Iris pigment epithelial cell (primary cell): Measurements from ENCODE around the gene AK8.
"Not testable (repeated sequence)": the region's sequence is repeated elsewhere in the genome, so short reads cannot be mapped to it uniquely, and the experiment has no call there.

ENCODE experiments used
- DNase-seq: peaks from one replicate; pipeline ENCODE4 v3.0.0-alpha.2; 2011; ENCODE audit warnings: low read depth

Gene AK8

DNA sequence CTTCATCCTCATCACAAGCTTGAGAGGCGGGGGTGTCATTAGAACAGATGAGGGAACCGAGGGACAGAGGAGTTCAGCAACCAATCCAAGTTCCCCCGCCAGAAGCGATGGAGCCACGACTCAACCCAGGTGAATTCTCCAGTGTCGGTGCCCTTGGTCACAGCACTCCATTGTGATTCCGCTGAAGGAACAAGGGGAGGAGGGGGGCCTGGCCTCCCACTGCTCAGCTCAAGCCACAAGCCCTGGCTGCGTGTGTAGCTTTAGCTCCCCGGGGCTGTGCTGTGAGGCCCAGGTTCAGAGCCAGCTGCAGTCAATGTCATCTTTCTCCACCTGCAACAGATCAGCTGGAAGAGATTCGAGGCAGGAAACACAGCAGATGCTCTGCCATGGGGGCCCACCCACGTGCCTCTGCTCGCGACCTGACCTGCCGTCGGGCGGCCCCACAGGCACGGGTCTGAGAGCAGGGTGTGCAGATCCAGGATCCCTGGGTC is 135.2 kb downstream of the AK8 start:
- DNase-seq, result no peak

GRCh38 chr9:132740526-132741309 is 137.4 kb downstream of the AK8 start:
- no peak for DNase-seq

DNA sequence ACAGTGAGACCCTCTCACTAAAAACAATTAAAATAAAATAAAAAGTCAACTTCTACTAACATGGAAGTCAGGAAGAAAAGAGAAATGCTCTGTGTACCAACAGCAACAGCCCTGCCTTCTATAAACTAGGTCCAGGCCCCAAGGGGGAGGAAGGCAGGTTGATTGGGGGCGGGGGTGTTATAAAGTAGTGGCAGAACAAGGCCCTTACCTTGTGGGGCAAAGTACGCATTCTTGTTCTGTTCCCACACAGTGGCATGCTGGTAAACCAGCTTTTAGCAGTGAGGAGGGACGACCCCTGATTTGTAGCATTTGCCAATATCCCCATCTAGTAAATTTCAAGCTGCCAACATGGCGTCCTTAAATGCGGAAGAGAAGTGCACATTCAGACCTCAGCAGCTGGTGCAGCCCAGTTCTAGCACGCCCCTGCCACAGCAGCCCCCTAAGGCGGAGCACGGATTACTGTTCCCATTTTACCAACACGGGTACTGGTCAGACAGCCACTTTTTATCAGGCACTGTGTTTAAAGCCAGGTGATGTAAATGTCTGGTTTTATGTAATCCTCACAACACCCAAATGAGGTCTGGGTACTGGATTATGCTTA is 138.3 kb downstream of the AK8 start:
- DNase-seq, result no peak

- DNase-seq, result peak; percentile 8
Observed at GRCh38 chr9:132733260-132733815, 144.7 kb downstream of the AK8 start.

- DNase-seq, result peak; percentile 44
Observed at GRCh38 chr9:132732326-132733259, 145.5 kb downstream of the AK8 start.

DNA sequence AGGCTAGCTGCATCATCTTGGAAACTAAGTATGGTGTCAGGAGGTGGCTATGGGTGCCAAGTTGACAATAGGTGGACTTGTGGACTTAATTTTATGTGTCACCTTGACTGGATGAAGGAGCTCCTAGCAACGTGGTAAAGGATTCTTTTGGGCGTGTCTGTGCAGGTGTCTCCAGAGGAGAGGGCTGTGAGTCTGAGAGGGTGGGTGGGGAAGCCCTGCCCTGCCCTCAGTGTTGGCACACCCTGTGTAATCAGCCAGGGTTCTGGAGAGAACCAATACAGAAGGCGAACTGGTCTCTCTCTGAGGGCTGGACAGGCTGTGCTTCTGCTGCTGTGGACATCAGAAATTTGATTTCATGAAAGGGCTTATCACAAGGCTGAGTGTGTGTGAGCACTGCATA is 146.9 kb downstream of the AK8 start:
- no peak for DNase-seq

GRCh38 chr9:132730054-132731033 is 147.7 kb downstream of the AK8 start:
- no peak for DNase-seq

GRCh38 chr9:132729235-132729890 is 148.7 kb downstream of the AK8 start:
- DNase-seq, result no peak

GRCh38 chr9:132728497-132728896 is 149.6 kb downstream of the AK8 start:
- no peak for DNase-seq

GRCh38 chr9:132728071-132728470 is 150.0 kb downstream of the AK8 start:
- DNase-seq, result no peak

DNA sequence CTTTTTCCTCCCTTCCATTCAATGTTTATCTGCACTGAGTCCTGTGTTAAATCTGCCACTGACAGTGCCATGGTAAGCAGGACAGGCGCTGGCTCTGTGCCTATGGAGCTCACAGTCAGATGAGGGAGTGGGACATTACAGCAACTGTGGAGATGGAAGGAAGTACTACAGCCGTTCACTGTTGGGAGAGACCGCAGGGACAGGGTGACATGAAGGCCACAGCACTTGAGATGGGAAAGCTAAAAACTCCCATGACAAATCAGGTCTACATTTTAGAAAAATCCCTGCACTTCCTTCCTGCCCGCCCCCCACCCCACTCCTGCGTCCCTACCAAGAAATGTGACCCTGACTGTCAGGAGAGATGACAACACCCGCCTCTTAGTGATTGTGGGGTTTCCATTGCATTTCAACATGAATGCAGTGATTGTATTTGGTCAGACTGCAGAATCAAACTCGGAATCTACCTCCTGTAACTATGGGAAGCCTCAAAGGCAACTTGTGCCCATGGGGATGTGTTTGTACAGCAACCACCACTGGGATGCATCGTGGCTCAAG is 151.4 kb downstream of the AK8 start:
- DNase-seq, result no peak

DNA sequence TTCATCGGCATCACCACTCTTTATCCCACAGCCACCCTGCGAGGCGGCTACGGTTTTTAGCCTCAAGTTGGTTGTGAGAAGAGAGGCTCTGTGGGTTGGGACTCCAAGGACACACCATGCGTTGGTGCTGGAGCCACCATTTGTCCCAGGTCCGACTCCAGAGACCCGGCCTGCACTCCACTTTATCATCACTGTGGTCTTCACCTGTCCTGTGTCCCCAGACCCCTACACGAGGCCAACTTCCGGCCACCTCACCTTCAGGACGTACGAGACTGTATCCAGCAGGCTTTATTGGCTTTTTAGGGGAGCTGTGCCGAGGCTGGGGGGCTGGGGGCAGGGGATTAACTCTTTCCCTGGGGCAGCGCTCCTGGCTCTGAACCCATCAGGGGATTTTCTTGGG is 152.8 kb downstream of the AK8 start:
- DNase-seq, result no peak

GRCh38 chr9:132723809-132724208 is 154.3 kb downstream of the AK8 start:
- DNase-seq, result no peak

DNA sequence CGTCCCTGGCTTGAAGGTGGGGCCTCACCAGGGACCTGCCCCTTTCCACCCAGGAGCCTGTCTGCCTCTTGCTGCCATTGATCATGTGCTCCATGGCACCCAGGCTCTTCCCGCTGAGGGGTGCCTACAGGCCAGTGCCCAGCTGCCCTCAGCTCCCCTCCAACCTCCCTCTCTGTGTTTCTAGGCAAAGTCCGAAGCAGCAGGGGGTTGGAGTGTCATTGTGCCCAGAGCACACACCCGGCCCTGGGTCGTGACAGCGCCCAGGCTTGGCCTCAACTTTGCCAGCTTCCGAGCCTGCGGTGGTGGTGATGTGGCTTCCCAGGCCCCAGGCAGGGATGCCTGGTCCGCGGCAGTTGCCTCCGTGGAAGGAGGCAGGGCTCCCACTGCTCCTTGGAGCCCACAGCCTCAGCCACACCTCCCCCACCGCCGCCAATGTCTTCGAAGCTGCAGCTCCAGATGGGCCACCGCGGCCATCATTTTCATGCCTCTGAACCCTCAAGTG is 155.5 kb downstream of the AK8 start:
- DNase-seq, result no peak

- no peak for DNase-seq
Observed at GRCh38 chr9:132721661-132722060, 156.4 kb downstream of the AK8 start.

DNA sequence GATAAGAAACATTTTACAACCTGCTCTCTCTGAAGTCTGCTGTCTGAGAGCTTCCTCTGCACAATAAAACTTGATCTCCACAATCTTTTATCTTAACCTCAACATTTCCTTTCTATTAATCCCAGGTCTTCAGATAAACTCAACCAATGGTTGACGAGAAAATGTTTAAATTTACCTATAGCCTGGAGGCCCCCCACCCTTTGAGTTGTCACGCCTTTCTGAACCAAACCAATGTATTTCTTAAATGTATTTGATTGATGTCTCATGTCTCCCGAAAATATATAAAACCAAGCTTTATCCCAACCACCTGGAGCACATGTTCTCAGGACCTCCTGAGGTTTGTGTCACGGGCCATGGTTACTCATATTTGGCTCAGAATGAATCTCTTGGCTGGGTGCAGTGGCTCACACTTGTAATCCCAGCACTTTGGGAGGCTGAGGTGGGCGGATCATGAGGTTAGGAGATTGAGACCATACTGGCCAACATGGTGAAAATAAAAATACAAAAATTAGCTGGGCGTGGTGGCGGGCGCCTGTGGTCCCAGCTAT is 159.6 kb downstream of the AK8 start:
- DNase-seq, result not testable (repeated sequence)

GRCh38 chr9:132717326-132717945 is 160.6 kb downstream of the AK8 start:
- no peak for DNase-seq

GRCh38 chr9:132716007-132716406 is 162.1 kb downstream of the AK8 start:
- DNase-seq, result no peak

- DNase-seq, result no peak
Observed at GRCh38 chr9:132712753-132713152, 165.3 kb downstream of the AK8 start.
